Activated CD4-positive, alpha-beta T cell treated with anti-CD3 and anti-CD28 coated beads, Interleukin-10, Interleukin-2, amounts not matched to agents 100 ng/mL and 50 ng/mL, durations not matched to agents 16 hours and 8 hours (primary cell): ENCODE results near the gene NACA.
"Not testable (repeated sequence)": the region's sequence is repeated elsewhere in the genome, so short reads cannot be mapped to it uniquely, and the experiment has no call there.

Experiments used
- DNase-seq: peaks from one replicate; pipeline ENCODE4 v3.0.0-alpha.2; 2020

NACA gene

GRCh38 chr12:56723889-56724700, 1.0 kb downstream of the NACA start:
- peak; percentile 38 for DNase-seq

GRCh38 chr12:56723352-56723751, 1.7 kb downstream of the NACA start:
- no peak for DNase-seq

GRCh38 chr12:56722832-56723231, 2.3 kb downstream of the NACA start:
- no peak for DNase-seq

- DNase-seq = no peak
These were observed 3.4 kb downstream of the NACA start for GRCh38 chr12:56721721-56722120.

GRCh38 chr12:56721216-56721615, 3.9 kb downstream of the NACA start:
- no peak for DNase-seq

- no peak for DNase-seq
These were observed 4.4 kb downstream of the NACA start for GRCh38 chr12:56720731-56721151.

- DNase-seq = no peak
These were observed 6.0 kb downstream of the NACA start for GRCh38 chr12:56719056-56719455.

GRCh38 chr12:56718636-56719035, 6.5 kb downstream of the NACA start:
- DNase-seq = no peak

GRCh38 chr12:56718149-56718548, 7.0 kb downstream of the NACA start:
- DNase-seq = no peak

- no peak for DNase-seq
These were observed 7.9 kb downstream of the NACA start for GRCh38 chr12:56716933-56717880.

- no peak for DNase-seq
These were observed 8.6 kb downstream of the NACA start for GRCh38 chr12:56716458-56716857.

GRCh38 chr12:56715798-56716197, 9.3 kb downstream of the NACA start:
- DNase-seq = no peak

- no peak for DNase-seq
These were observed 10.6 kb downstream of the NACA start for GRCh38 chr12:56714431-56714929.

- no peak for DNase-seq
These were observed 11.8 kb downstream of the NACA start for GRCh38 chr12:56713345-56713744.

- no peak for DNase-seq
These were observed 15.2 kb downstream of the NACA start for GRCh38 chr12:56709759-56710376.

GRCh38 chr12:56704522-56704921, 20.6 kb downstream of the NACA start:
- DNase-seq = not testable (repeated sequence)

GRCh38 chr12:56699020-56699661, 26.0 kb downstream of the NACA start:
- no peak for DNase-seq

GRCh38 chr12:56695327-56696101, 29.6 kb downstream of the NACA start:
- DNase-seq = no peak

GRCh38 chr12:56694161-56694560, 30.9 kb downstream of the NACA start:
- DNase-seq = no peak

- no peak for DNase-seq
These were observed 36.3 kb downstream of the NACA start for GRCh38 chr12:56688846-56689109.

- peak; percentile 99 for DNase-seq
These were observed 36.8 kb downstream of the NACA start, which contains the start of gene PTGES3 for GRCh38 chr12:56688129-56688845. TSS of gene PTGES3 (minus strand) at chr12:56688284. CDS start at chr12:56687999, 285 bp downstream.
